Measurements from ENCODE around the gene FN3KRP. TPM values are rescaled to one million over a fixed set of nuclear protein-coding genes. Genes with fewer than 3 reads are reported as not detected.

Gene FN3KRP
- total RNA-seq, 1 experiment from 2014 or later: 21.5 TPM

DNA sequence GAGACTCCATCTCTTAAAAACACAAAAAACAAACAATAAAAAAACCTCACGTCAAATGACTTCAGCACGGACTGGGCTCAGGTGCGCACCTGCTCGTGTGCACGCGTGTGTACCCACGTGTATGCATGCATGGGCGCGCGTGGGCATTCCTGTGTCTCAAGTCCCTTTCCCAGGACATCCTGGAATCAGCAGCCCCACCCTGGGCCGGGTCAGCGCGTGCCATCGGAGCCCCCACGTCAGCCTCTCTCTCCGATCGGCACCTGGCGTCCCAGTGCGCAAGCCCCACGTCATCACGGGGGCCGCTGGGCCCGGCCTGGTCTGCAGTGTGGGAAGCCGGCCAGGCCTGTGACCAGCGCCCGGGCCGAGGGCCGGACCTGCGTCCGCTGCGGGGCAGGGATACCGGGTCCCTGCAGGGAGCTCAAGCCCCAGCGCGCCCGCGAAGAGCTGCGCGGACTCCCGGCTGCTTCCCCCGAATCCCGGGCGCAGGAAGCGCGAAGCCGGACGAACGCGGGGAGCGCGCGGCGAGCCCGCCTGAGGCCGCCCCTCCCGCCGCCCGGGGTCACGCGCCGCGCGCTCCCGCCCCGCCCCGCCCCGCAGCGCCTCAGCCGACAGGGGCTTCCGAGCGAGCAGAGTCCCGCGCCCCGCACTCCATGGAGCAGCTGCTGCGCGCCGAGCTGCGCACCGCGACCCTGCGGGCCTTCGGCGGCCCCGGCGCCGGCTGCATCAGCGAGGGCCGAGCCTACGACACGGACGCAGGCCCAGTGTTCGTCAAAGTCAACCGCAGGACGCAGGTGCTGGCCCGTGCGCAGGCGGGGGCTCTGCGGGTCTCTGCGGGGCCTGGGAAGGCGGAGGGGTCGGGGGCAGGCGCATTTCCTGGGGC is 18.7 kb downstream of the FN3KRP start, which contains the start of gene FN3K:
Gene FN3K (plus strand): TSS at position 629 of the 880 bp plus-strand sequence. CDS start 22 bp downstream, at position 651.
- H3K4me1 Mint-ChIP-seq (ENCODE audit: insufficient read depth, unreplicated experiment): no peaks in the 10 kb centered on the region
- H3K27me3 Mint-ChIP-seq (ENCODE audit: insufficient read depth, unreplicated experiment): no peaks in the 10 kb centered on the region
- ChIA-PET CTCF (no interaction called here), POLR2A (no interaction called here)
- DNase-seq (ENCODE audit: unreplicated experiment): no peak
- intact Hi-C loops (cut with micrococcal nuclease): no loop called here
- BruUV-seq (replicated peaks): no TSS peak
- no peak within 1 kb of the TSS for H3K27ac Mint-ChIP-seq (ENCODE audit: low read depth, unreplicated experiment)
- H3K9me3 Mint-ChIP-seq (ENCODE audit: unreplicated experiment): peaks cover 9% of the 10 kb centered on the region
- peaks cover 22% of the 10 kb centered on the region for H3K36me3 Mint-ChIP-seq (ENCODE audit: insufficient read depth, unreplicated experiment)
- TF ChIP-seq, protein P1, sequence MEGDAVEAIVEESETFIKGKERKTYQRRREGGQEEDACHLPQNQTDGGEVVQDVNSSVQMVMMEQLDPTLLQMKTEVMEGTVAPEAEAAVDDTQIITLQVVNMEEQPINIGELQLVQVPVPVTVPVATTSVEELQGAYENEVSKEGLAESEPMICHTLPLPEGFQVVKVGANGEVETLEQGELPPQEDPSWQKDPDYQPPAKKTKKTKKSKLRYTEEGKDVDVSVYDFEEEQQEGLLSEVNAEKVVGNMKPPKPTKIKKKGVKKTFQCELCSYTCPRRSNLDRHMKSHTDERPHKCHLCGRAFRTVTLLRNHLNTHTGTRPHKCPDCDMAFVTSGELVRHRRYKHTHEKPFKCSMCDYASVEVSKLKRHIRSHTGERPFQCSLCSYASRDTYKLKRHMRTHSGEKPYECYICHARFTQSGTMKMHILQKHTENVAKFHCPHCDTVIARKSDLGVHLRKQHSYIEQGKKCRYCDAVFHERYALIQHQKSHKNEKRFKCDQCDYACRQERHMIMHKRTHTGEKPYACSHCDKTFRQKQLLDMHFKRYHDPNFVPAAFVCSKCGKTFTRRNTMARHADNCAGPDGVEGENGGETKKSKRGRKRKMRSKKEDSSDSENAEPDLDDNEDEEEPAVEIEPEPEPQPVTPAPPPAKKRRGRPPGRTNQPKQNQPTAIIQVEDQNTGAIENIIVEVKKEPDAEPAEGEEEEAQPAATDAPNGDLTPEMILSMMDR (IDR thresholded peaks at IDR 0.05; ENCODE audit: unreplicated experiment): no peak
- peak within 1 kb of the TSS; percentile 21 for H3K4me3 Mint-ChIP-seq (ENCODE audit: unreplicated experiment)

DNA sequence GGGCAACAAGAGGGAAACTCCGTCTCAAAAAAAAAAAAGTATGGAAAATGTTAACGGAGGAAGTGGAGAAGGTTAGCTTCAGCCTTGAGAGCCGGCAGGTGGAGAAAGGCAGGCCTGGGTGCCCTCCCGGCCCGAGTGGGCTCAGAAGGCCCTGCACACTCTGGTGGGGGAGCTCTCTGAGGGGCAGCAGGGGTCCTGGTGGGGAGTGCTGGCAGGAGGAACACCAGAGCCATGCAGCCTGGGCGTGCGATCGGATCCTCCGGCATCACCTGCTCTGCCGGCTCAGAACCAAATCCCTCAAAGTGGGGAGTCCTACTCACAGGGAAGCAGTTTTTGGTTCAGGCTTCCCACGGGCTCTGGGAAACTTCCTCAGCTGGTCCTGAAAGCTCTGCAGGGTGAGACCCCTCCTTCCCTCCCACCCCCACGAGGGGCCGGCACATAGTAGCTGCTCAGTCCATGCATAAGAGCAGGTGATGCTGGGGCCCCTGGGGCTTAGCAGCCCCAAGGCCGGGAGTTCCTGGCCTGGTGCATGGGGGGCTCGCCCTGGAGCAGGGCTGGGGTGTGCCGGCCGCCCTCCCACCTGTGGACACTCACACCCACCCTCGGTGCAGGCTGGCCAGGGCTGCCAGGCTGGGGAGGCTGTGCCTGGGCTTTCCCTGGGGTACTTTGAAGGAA is 20.1 kb downstream of the FN3KRP start:
- Mint-ChIP-seq H3K4me3 (ENCODE audit: unreplicated experiment) (no peak overlapping the region), H3K27ac (ENCODE audit: low read depth, unreplicated experiment) (no peak overlapping the region), H3K4me1 (ENCODE audit: insufficient read depth, unreplicated experiment) (no peaks in the 10 kb centered on the region), H3K9me3 (ENCODE audit: unreplicated experiment) (peaks cover 9% of the 10 kb centered on the region), H3K36me3 (ENCODE audit: insufficient read depth, unreplicated experiment) (peaks cover 18% of the 10 kb centered on the region), H3K27me3 (ENCODE audit: insufficient read depth, unreplicated experiment) (no peaks in the 10 kb centered on the region)
- ChIA-PET CTCF (interaction anchor here (0.6 to 0.7 kb wide), 2 partner anchors 37 to 333 kb away, joined by 3 read pairs; no protein-coding TSS in a partner anchor), POLR2A (no interaction called here)
- intact Hi-C loops (cut with micrococcal nuclease): no loop called here
- DNase-seq (ENCODE audit: unreplicated experiment): no peak
- BruUV-seq (replicated peaks): no TSS peak
- TF ChIP-seq, protein P1 (IDR thresholded peaks at IDR 0.05; ENCODE audit: unreplicated experiment): no peak

GRCh38 chr17:82737967-82738877 is 21.7 kb downstream of the FN3KRP start:
- intact Hi-C loops (cut with micrococcal nuclease): no loop called here
- Mint-ChIP-seq H3K27me3 (ENCODE audit: insufficient read depth, unreplicated experiment) (no peaks in the 10 kb centered on the region), H3K4me3 (ENCODE audit: unreplicated experiment) (no peak overlapping the region), H3K36me3 (ENCODE audit: insufficient read depth, unreplicated experiment) (peaks cover 7% of the 10 kb centered on the region), H3K27ac (ENCODE audit: low read depth, unreplicated experiment) (no peak overlapping the region), H3K4me1 (ENCODE audit: insufficient read depth, unreplicated experiment) (no peaks in the 10 kb centered on the region), H3K9me3 (ENCODE audit: unreplicated experiment) (peaks cover 4% of the 10 kb centered on the region)
- TF ChIP-seq, protein P1 (IDR thresholded peaks at IDR 0.05; ENCODE audit: unreplicated experiment): no peak
- no TSS peak for BruUV-seq (replicated peaks)
- POLR2A ChIA-PET: no interaction called here
- no peak for DNase-seq (ENCODE audit: unreplicated experiment)
- CTCF ChIA-PET: no interaction called here
